C4-2B (cell line): Measurements from ENCODE around the gene XRN2.

ENCODE experiments used
- H3K27ac ChIP-seq: fragments of 450-650 bp; 2 replicates; pipeline ENCODE4 v1.5.1; 2017
- ZFX ChIP-seq: fragments of 450-650 bp; IDR thresholded peaks from 2 replicates; pipeline ENCODE4 v1.6.1; 2017
- TF ChIP-seq, protein P1 (sequence below): fragments of 450-650 bp; conservative IDR thresholded peaks from 2 replicates; pipeline ENCODE4 v1.5.1; 2017; ENCODE audit warnings: mild to moderate bottlenecking

The XRN2 gene

DNA sequence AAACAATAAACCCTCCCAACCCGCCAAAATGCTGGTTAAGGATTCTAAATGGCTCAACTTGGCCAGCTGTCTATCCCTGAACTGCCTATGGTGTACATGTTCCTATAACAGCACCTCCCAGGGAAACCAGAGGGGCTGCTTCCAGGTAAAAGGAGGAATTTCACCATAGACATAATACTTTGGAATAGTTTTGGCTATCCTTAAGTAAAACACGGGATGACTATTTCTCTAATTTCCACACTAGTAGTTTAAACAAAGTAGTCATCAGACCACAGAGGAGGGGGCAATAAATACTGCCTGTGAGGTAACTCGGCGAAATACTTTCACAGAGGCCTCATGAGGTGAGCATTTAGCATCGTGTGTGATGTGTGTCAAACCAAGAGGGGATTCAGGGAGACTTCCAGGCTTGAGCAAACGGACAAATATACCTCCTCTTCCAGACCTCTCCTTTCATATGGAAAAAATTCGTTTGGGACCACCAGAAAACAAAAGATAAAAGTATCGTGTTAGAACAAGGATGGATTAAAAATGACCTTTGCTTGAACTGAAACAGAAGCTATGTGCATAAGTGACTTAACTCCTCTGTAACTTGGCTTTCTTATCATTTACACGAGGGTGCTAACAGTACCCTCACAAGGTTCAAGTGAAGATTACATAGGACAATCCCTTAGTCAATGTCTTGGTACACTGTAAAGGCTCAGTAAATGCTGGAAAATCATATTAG lies 1.0 kb upstream of the XRN2 start:
- TF ChIP-seq ZFX: no peak
- TF ChIP-seq, protein P1, sequence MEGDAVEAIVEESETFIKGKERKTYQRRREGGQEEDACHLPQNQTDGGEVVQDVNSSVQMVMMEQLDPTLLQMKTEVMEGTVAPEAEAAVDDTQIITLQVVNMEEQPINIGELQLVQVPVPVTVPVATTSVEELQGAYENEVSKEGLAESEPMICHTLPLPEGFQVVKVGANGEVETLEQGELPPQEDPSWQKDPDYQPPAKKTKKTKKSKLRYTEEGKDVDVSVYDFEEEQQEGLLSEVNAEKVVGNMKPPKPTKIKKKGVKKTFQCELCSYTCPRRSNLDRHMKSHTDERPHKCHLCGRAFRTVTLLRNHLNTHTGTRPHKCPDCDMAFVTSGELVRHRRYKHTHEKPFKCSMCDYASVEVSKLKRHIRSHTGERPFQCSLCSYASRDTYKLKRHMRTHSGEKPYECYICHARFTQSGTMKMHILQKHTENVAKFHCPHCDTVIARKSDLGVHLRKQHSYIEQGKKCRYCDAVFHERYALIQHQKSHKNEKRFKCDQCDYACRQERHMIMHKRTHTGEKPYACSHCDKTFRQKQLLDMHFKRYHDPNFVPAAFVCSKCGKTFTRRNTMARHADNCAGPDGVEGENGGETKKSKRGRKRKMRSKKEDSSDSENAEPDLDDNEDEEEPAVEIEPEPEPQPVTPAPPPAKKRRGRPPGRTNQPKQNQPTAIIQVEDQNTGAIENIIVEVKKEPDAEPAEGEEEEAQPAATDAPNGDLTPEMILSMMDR: no peak
- H3K27ac ChIP-seq: no peak overlapping the region; the same call in 1 of the 2 replicates

DNA sequence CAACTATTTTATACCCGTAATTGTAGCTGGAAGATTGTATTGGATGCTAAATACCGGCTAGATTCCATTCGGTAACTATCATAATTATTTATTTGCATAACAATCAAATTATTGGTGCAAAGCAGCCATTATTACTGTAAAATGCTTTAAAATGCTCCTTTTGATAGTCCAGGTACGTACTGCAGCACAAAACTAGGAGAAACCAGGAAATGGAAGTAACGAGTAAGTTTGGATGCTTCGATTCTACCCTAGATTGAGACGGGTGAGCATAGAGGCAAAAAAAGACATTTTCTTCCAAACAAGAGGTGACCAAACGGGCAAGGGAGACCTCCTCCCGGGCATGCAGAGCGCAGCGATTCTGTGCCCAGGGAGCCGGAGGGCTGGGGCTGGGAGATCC lies 469 bp upstream of the XRN2 start:
- H3K27ac ChIP-seq: peak overlapping the region; percentile 88
- no peak for TF ChIP-seq ZFX

GRCh38 chr20:21303872-21304586 lies 898 bp downstream of the XRN2 start:
- no peak for TF ChIP-seq ZFX
- TF ChIP-seq, protein P1: no peak
- peak overlapping the region; percentile 88 for H3K27ac ChIP-seq

DNA sequence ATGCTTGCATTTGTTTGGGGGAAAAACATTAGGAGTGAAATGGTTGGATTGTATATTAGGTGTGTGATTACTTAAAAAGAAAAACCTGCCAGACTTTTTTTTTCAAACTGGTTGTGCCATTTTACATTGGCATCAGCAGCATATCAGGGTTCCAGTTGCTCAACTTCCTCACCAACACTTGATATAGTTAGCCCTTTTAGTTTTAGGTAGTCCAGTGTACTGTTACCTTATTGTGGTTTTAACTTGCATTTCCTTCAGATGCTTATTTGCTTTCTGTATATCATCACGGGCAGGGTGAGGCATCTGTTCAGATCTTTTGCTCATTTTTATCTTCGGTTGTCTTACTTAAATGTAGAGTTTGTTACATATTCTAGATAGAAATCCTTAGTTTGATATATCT lies 5.2 kb downstream of the XRN2 start:
- no peak for TF ChIP-seq ZFX
- TF ChIP-seq, protein P1: no peak
- H3K27ac ChIP-seq: no peak overlapping the region

DNA sequence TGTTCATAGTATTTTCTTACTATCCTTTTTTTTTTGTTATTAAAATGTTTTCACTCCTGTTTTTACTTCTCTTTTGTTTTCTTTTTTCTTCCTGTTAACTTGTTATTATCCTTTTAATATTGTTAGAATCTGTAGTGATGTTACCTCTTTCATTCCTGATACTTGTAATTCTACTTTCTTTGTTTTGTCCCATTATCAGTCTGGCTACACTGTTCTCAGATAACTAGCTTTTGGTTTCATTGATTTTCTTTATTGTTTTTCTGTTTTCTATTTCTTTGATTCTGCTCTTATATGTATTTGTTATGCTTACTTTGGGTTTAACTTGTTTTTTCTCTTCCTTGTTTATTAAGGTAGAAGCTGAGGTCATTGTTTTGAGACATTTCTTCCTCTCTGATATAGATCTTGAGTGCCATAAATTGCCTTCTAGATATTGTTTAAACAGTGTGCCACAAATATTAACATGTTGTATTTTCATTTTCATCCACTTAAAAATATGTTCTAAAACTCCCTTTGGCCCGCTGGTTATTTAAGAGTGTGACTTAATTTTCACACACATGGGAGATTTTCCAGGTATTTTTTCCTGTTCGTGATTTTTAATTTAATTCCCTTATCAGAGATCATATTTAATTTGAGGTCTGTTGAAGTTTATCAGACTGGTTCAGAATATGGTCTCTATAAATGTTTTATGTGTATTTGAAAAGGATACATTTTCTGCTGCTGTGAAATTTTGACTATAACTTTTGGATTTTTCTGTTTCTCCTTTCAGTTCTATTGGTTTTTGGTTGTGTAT lies 6.7 kb downstream of the XRN2 start:
- H3K27ac ChIP-seq: no peak overlapping the region
- no peak for TF ChIP-seq ZFX
- TF ChIP-seq, protein P1: no peak

DNA sequence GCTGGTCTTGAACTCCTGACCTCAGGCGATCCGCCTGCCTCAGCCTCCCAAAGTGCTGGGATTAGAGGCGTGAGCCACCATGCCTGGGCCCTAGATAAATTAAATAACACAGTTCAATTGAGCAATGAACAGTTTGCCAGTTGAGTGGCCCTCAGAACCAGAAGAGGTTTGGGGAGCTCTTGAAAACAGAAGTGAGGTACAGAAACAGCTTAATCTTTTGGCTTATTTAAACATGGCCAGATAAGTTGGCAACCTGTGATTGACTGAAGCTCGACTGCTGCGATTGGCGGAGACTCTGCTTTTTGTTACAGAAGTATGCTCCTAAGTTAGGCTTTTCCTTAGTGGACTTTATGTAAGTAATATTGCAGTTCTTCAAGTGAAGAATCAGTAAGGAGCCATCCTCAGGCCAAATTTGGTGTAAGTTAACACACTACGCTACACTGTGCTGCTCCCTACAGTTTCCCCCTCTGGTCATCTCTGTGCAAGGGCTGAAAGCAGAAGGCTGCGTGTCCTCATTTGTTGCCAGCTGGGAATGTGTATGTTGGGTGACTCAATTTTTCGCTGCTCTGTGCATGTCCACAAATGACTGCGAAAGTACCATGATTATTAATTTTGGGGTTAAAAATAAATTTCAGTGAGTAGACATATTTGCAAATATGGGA lies 9.8 kb downstream of the XRN2 start:
- no peak overlapping the region for H3K27ac ChIP-seq
- no peak for TF ChIP-seq ZFX
- TF ChIP-seq, protein P1: no peak

GRCh38 chr20:21315138-21315537 lies 12.0 kb downstream of the XRN2 start:
- TF ChIP-seq, protein P1: no peak
- TF ChIP-seq ZFX: no peak
- no peak overlapping the region for H3K27ac ChIP-seq
